Measurements from ENCODE around the gene CCNC. TPM values are rescaled to one million over a fixed set of nuclear protein-coding genes. Genes with fewer than 3 reads are reported as not detected.
A peak's percentile ranks its signal among the peaks of the same experiment; 100 is the strongest.
"Not testable (repeated sequence)": the region's sequence is repeated elsewhere in the genome, so short reads cannot be mapped to it uniquely, and the experiment has no call there.

Gene CCNC
- polyA plus RNA-seq, 1 donor (not counting 4 experiments of a cell fraction or from before 2014, with no cell fraction given) = 103 TPM

- TF ChIP-seq CTCF (optimal IDR thresholded peaks at IDR 0.05 in 1 of 3, IDR thresholded peaks at IDR 0.05 in 1 of 3, conservative IDR thresholded peaks at IDR 0.05 in 1 of 3; ENCODE audit: extremely low read depth in 1 of 3, insufficient read depth in 2 of 3, low read length in 3 of 3) (no peak), EZH2 (IDR thresholded peaks at IDR 0.05; ENCODE audit: low read length) (peak; percentile 62)
- FAIRE-seq (no peak), DNase-seq (ENCODE audit: low read depth, low spot score) (no peak)
- Histone ChIP-seq H3K9me1 (ENCODE audit: control insufficient read depth, extremely low read depth, insufficient read depth, low read length) (no peaks in the 10 kb centered on the region), H3K27me3 (ENCODE audit: control insufficient read depth, extremely low read depth, insufficient read depth, low read length) (peaks cover 88% of the 10 kb centered on the region), H3K9me3 (ENCODE audit: control insufficient read depth, low read depth, low read length) (no peaks in the 10 kb centered on the region), H3K27ac (ENCODE audit: control insufficient read depth, insufficient read depth, low read length) (no peak overlapping the region), H4K20me1 (ENCODE audit: control insufficient read depth, extremely low read depth, insufficient read depth, low read length) (peaks cover 4% of the 10 kb centered on the region), H3K36me3 (ENCODE audit: control insufficient read depth in 2 of 2, extremely low read depth in 1 of 2, insufficient read depth in 2 of 2, low read length in 2 of 2) (no peaks in the 10 kb centered on the region), H3K4me1 (ENCODE audit: control insufficient read depth, extremely low read depth, insufficient read depth, low read length) (peaks cover 6% of the 10 kb centered on the region), H3K4me2 (ENCODE audit: control insufficient read depth, extremely low read depth, insufficient read depth, low read depth, low read length) (peak overlapping the region; percentile 23), H2AFZ (ENCODE audit: control insufficient read depth, low read length) (no peak overlapping the region), H3K4me3 (ENCODE audit: control insufficient read depth in 2 of 3, extremely low read depth in 1 of 3, insufficient read depth in 2 of 3, low read depth in 1 of 3, low read length in 3 of 3) (no peak overlapping the region), H3K79me2 (ENCODE audit: control insufficient read depth, insufficient read depth, low read length) (no peaks in the 10 kb centered on the region), H3K9ac (ENCODE audit: control insufficient read depth, extremely low read depth, insufficient read depth, low read length) (no peak overlapping the region)
- dilution Hi-C loops (cut with MboI; ENCODE audit: extremely low pct_ligation_motif_present, low sequenced_read_pairs) = no loop called here
Measured at GRCh38 chr6:99602520-99603420, 34.3 kb upstream of the CCNC start.

- H3K36me3 ChIP-seq (ENCODE audit: control insufficient read depth in 2 of 2, extremely low read depth in 1 of 2, insufficient read depth in 2 of 2, low read length in 2 of 2); H4K20me1 ChIP-seq (ENCODE audit: control insufficient read depth, extremely low read depth, insufficient read depth, low read length); dilution Hi-C loops (cut with MboI; ENCODE audit: extremely low pct_ligation_motif_present, low sequenced_read_pairs); H3K27ac ChIP-seq (ENCODE audit: control insufficient read depth, insufficient read depth, low read length); H3K79me2 ChIP-seq (ENCODE audit: control insufficient read depth, insufficient read depth, low read length); FAIRE-seq; H3K4me2 ChIP-seq (ENCODE audit: control insufficient read depth, extremely low read depth, insufficient read depth, low read depth, low read length); H3K9ac ChIP-seq (ENCODE audit: control insufficient read depth, extremely low read depth, insufficient read depth, low read length); H3K9me1 ChIP-seq (ENCODE audit: control insufficient read depth, extremely low read depth, insufficient read depth, low read length); H3K4me1 ChIP-seq (ENCODE audit: control insufficient read depth, extremely low read depth, insufficient read depth, low read length); H2AFZ ChIP-seq (ENCODE audit: control insufficient read depth, low read length); H3K4me3 ChIP-seq (ENCODE audit: control insufficient read depth in 2 of 3, extremely low read depth in 1 of 3, insufficient read depth in 2 of 3, low read depth in 1 of 3, low read length in 3 of 3); H3K9me3 ChIP-seq (ENCODE audit: control insufficient read depth, low read depth, low read length); DNase-seq (ENCODE audit: low read depth, low spot score): not testable (repeated sequence)
- peaks cover 78% of the 10 kb centered on the region for H3K27me3 ChIP-seq (ENCODE audit: control insufficient read depth, extremely low read depth, insufficient read depth, low read length)
Measured at GRCh38 chr6:99594696-99595095, 26.2 kb upstream of the CCNC start.

All from keratinocyte (primary cell).